Immature natural killer cell (primary cell): Measurements from ENCODE around the gene SLC38A6. TPM values are rescaled to one million over a fixed set of nuclear protein-coding genes. Genes with fewer than 3 reads are reported as not detected.

Source experiments
- DNase-seq, 3 donors: peaks; one replicate each; pipeline ENCODE4 v3.0.0; 2022; ENCODE audit warnings: mixed read lengths in 1 of 3
- H3K27ac Mint-ChIP-seq, 6 donors: one replicate each; pipeline ENCODE4 v1.8.0; 2020; ENCODE audit warnings: mixed read lengths in 6 of 6, mild to moderate bottlenecking in 5 of 6, inconsistent platforms in 4 of 6, moderate library complexity in 3 of 6
- H3K27me3 Mint-ChIP-seq, 3 donors: one replicate each; pipeline ENCODE4 v1.8.0; 2020 to 2021; ENCODE audit warnings: low read depth in 3 of 3, mild to moderate bottlenecking in 3 of 3, mixed read lengths in 3 of 3, moderate library complexity in 3 of 3, inconsistent platforms in 1 of 3
- H3K36me3 Mint-ChIP-seq, 3 donors: one replicate each; pipeline ENCODE4 v1.8.0; 2020; ENCODE audit warnings: mixed read lengths in 3 of 3, inconsistent platforms in 2 of 3, mild to moderate bottlenecking in 2 of 3
- H3K4me1 Mint-ChIP-seq, 2 donors: one replicate each; pipeline ENCODE4 v1.8.0; 2020; ENCODE audit warnings: inconsistent platforms in 2 of 2, mild to moderate bottlenecking in 2 of 2, mixed read lengths in 2 of 2, moderate library complexity in 1 of 2
- H3K4me3 Mint-ChIP-seq, 5 donors: one replicate each; pipeline ENCODE4 v1.8.0; 2020; ENCODE audit warnings: mild to moderate bottlenecking in 5 of 5, mixed read lengths in 5 of 5, inconsistent platforms in 3 of 5, moderate library complexity in 3 of 5
- H3K9me3 Mint-ChIP-seq, 6 donors: one replicate each; pipeline ENCODE4 v1.8.0; 2020; ENCODE audit warnings: mild to moderate bottlenecking in 6 of 6, mixed read lengths in 6 of 6, inconsistent platforms in 4 of 6, moderate library complexity in 3 of 6
- polyA plus RNA-seq, 3 donors: library from polyadenylated mRNA; unstranded; fragments of 300-500 nt; fragmentation: Illumina TruSeq; gene quantifications; one replicate each; pipeline ENCODE4 v1.2.3, GENCODE V29; 2021

SLC38A6 gene
- polyA plus RNA-seq, 3 donors from 2014 or later, result 2.7 to 3.9 (median 2.7) TPM

DNA sequence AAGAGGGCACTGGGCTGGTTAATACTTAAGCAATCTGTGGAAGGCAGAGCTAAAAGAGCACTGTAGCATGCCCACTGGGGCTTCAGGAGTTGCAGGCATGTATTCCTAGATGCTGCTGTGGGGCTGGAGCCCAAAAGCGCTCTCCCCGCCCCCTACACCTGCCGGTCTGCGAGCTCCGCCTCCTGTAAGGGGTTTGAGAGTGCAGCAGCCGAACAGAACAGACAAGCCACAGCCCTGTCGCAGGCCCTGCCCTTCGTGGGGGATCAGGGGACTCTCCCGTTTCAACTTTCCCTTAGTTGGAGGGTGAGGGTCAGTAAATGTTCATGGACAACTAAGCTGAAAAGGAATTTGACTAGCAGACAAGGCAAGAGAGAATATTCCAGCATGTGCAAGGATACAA, 17.6 kb downstream of the SLC38A6 start:
- H3K4me3 Mint-ChIP-seq, result no peak overlapping the region
- no peak for DNase-seq
- no peaks in the 10 kb centered on the region for H3K9me3 Mint-ChIP-seq
- H3K27me3 Mint-ChIP-seq, result no peaks in the 10 kb centered on the region
- peaks cover 2 to 11% (median 10%) of the 10 kb centered on the region in 3 donors for H3K36me3 Mint-ChIP-seq
- H3K27ac Mint-ChIP-seq, result no peak overlapping the region
- no peaks in the 10 kb centered on the region for H3K4me1 Mint-ChIP-seq

DNA sequence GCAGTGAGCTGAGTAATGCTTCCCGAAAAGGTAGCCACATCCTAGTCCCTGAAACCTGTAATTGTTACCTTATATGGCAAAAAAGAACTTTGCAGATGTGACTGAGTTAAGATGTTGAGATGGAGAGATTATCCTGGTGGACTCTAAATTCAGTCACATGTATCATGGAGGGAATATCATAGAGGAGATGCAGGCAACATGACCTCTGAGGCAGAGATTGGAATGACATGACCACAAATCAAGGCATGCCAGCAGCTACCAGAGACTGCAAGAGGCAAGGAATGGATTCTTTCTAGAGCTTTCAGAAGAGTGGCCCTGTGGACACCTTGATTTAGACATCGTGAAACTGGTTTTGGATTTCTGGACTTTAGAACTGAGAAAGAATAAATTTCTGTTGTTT, 18.5 kb downstream of the SLC38A6 start:
- no peak for DNase-seq
- Mint-ChIP-seq H3K27ac (no peak overlapping the region), H3K4me1 (no peaks in the 10 kb centered on the region), H3K9me3 (peaks cover 0 to 2% (median 0%) of the 10 kb centered on the region in 6 donors), H3K36me3 (peaks cover 4 to 16% (median 15%) of the 10 kb centered on the region in 3 donors), H3K4me3 (no peak overlapping the region), H3K27me3 (no peaks in the 10 kb centered on the region)

DNA sequence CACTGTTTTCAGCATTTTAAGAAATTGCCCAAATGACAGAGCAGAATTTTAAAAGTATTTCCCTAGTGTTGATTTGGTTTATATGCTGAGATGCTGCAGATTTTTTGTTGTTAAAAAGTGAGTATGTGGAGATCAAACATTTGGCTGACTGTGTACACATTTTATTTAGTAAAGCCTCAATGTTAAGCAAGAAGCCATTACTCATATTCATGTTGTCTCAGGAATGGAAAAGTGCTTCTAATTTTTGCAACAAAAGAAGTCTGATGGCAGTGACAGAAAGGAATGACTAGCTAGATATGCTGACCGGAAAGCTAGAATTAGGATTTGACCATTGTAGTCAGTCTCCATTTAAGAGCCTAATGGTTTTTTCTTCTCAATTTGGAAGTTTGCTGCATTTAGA, 22.5 kb downstream of the SLC38A6 start:
- no peak overlapping the region for H3K4me3 Mint-ChIP-seq
- peaks cover 0 to 3% (median 0%) of the 10 kb centered on the region in 3 donors for H3K27me3 Mint-ChIP-seq
- H3K4me1 Mint-ChIP-seq, result no peaks in the 10 kb centered on the region
- peaks cover 4 to 8% (median 5%) of the 10 kb centered on the region in 3 donors for H3K36me3 Mint-ChIP-seq
- DNase-seq, result no peak
- peaks cover 0 to 2% (median under 1%) of the 10 kb centered on the region in 6 donors for H3K9me3 Mint-ChIP-seq
- H3K27ac Mint-ChIP-seq, result no peak overlapping the region

DNA sequence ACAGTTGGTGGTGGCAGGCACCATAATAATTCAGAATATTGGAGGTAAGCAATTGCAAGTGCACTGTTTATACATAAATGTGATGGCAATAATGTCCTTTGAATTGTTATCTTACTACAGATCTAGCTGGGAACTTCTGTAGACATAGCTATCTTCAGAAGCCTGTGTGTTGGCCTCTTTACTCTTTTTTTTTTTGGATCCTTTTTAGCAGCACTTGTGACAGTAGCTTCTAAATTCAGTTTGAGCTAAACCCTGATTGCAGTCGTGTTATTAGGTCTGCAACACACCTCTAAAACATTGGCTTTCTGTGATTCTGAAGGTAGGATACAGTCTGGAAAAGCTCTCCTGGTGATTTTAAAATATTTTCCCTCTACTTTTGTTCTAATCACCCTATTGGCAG, 38.5 kb downstream of the SLC38A6 start:
- no peak for DNase-seq
- H3K9me3 Mint-ChIP-seq, result no peaks in the 10 kb centered on the region
- H3K27me3 Mint-ChIP-seq, result peaks cover 0 to 2% (median 0%) of the 10 kb centered on the region in 3 donors
- H3K27ac Mint-ChIP-seq, result no peak overlapping the region
- no peaks in the 10 kb centered on the region for H3K4me1 Mint-ChIP-seq
- H3K4me3 Mint-ChIP-seq, result no peak overlapping the region
- H3K36me3 Mint-ChIP-seq, result peaks cover 0 to 3% (median 0%) of the 10 kb centered on the region in 3 donors

DNA sequence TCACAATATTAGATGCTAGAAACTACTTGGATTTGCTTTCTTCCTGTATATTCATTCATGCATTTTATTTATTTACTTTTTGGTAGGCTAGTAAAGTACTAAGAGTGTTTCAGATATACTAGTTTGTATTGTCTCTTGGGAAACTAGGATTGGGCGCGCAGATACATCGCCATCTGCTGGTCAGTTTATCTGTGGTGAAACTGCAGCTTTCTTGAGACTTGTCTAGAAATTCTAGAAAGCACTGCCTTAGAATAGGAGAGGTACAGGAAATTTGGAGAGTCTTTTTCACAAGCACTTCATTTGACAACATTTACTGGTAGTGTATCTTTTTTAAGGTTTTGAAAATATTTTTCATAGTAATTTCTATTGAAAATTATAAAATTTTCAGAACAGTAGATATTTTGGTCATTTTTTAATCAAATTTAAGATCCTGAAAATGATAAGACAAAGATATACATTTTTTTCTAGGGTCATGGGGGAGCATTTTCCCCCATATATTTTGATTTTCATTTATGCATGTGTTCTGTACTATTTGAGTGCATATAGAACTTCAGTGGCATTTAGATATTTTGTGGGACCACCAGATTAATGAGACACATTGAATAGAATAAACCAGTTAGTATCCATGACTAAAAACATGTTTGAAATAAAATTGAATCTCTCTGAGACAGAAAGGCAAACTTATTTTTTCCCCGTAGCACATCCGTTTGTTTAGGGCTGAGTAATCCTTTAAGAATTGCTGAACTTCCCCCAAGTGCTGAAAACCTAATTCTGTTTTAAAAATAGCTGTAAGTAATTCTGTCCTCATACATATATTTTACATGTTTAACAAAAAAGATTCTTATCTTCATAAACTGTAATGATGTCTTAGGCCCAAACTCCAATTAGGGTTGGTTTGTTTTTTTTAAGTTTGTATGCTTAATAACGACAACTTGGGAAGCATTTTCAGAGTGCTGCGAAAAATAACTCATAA, 44.5 kb downstream of the SLC38A6 start:
- DNase-seq, result peak; percentile 36 to 50 (median 48)
- H3K4me1 Mint-ChIP-seq, result no peaks in the 10 kb centered on the region

DNA sequence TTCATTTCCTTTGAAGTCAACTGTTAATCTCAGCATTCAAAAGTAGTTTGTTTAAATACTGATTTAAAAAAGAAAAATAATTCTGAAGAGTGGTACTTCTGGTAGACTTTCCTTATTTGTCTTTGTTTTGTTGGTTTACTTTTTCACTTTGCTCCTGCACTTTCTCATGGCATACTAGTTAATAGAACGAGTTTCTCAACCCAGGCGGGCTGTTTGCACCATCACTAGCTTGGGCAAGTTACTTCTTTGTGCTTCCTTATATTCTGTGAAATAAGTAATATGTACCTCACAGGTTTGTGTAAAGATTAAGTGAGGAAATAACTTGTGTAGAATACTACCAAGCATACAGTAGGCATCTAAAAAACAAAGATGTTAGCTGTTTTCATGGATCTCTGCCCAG, 45.5 kb downstream of the SLC38A6 start:
- Mint-ChIP-seq H3K4me3 (no peak overlapping the region), H3K36me3 (no peaks in the 10 kb centered on the region), H3K9me3 (no peaks in the 10 kb centered on the region), H3K27me3 (peaks cover 0 to 2% (median 0%) of the 10 kb centered on the region in 3 donors), H3K4me1 (no peaks in the 10 kb centered on the region), H3K27ac (no peak overlapping the region)
- DNase-seq, result no peak

More for the DNA sequence above, 44.5 kb downstream of the SLC38A6 start:
- Mint-ChIP-seq H3K36me3 (peaks cover 0 to 3% (median 0%) of the 10 kb centered on the region in 3 donors), H3K27ac (no peak overlapping the region), H3K4me3 (no peak overlapping the region), H3K9me3 (no peaks in the 10 kb centered on the region), H3K27me3 (peaks cover 0 to under 1% (median 0%) of the 10 kb centered on the region in 3 donors)

DNA sequence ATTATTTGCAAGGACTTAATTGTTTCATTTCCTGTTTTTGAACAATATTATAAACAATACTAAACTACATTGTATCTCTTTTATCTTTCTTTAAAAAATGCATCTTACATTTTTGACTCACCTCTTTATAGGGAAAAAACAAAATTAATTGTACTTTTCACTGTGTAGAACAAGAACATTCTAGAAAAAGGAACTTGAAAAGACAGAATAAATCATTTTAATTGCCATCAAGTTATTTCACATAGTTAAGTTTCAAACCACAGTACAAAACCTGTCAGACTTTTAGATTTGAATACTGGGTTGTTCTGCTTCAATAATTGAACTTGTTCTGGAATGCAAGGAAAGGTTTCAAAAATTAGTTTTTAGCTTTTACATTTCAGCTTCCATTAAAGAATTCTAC, 50.0 kb downstream of the SLC38A6 start:
- no peak for DNase-seq
- no peak overlapping the region for H3K27ac Mint-ChIP-seq
- peaks cover 0 to 2% (median 0%) of the 10 kb centered on the region in 3 donors for H3K27me3 Mint-ChIP-seq
- no peak overlapping the region for H3K4me3 Mint-ChIP-seq
- no peaks in the 10 kb centered on the region for H3K9me3 Mint-ChIP-seq
- H3K4me1 Mint-ChIP-seq, result no peaks in the 10 kb centered on the region
- no peaks in the 10 kb centered on the region for H3K36me3 Mint-ChIP-seq

DNA sequence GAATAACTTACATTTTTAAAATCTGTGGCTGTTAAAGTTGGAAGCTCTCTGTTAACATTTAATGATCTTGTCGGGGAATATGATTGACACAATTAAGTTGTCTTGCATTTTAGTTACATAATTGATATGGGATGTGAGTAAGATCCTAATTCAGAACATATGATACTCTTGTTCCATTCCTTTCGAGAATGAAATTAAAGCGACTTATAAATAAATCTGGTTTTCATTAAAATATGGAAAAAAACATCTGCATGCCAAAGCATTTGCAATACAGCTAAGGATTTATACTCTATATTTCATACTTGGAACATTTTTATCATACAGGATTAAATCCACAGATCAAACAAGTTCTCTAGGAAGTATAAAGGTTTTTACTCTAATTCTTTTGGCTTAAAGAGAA, 52.0 kb downstream of the SLC38A6 start:
- Mint-ChIP-seq H3K36me3 (no peaks in the 10 kb centered on the region), H3K9me3 (no peaks in the 10 kb centered on the region), H3K27ac (no peak overlapping the region), H3K27me3 (peaks cover 0 to 5% (median 0%) of the 10 kb centered on the region in 3 donors), H3K4me3 (no peak overlapping the region), H3K4me1 (no peaks in the 10 kb centered on the region)
- no peak for DNase-seq

DNA sequence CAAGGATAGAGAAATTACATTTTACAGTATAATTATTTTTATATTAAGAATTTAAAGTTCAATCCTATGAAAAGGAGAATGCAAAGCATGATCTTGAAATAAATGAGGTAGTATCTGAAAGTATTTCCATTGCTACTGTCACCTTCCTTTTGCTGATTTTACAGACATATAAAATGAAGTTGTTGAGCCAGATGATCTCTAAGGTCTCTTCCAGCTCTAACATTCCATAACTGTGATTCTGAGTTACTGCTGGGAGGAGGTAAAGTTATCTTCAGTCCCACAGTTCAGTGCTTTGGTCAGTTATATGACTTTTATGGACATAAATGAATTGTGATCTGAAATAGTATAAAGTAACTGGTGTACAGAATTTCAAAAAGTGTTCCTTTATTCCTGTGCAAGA, 52.8 kb downstream of the SLC38A6 start:
- Mint-ChIP-seq H3K9me3 (no peaks in the 10 kb centered on the region), H3K27ac (no peak overlapping the region), H3K4me1 (no peaks in the 10 kb centered on the region), H3K27me3 (peaks cover 0 to 5% (median 0%) of the 10 kb centered on the region in 3 donors), H3K4me3 (no peak overlapping the region), H3K36me3 (no peaks in the 10 kb centered on the region)
- DNase-seq, result no peak

DNA sequence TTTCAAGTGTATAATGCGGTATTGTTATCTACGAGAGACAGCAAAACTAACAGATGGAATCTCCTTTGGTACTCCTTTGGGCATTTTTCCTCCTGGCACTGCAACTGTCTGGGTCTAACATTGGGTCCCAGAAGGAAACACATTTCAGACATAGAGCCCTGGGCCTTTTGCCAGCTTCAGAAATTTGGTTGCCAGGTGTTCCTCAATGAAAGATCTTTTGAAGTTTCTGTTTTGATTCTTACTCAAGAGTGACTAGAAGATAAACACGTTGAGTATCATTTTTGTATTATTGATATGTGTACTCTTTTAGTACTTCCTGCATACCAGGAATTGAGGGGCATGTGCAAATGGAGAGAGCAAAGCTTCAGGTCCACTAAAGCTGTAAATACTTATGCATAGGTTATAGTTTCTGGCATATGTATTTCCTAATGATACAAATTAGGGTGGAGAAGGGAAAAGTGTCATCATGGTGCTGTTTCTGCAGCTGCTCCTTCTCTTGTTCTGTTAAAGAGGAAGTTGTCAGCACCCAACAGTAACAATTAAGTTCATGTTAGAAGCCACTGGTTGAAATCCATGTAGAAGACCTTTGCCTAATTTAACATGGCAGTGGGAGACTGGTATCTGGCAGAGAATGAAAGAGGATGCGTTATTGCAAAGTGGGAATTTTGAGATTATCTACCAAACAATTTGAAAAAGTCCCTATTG, 53.5 kb downstream of the SLC38A6 start:
- Mint-ChIP-seq H3K4me3 (no peak overlapping the region), H3K36me3 (no peaks in the 10 kb centered on the region), H3K4me1 (no peaks in the 10 kb centered on the region), H3K27ac (no peak overlapping the region), H3K27me3 (peaks cover 0 to 5% (median 0%) of the 10 kb centered on the region in 3 donors), H3K9me3 (no peaks in the 10 kb centered on the region)
- no peak for DNase-seq

DNA sequence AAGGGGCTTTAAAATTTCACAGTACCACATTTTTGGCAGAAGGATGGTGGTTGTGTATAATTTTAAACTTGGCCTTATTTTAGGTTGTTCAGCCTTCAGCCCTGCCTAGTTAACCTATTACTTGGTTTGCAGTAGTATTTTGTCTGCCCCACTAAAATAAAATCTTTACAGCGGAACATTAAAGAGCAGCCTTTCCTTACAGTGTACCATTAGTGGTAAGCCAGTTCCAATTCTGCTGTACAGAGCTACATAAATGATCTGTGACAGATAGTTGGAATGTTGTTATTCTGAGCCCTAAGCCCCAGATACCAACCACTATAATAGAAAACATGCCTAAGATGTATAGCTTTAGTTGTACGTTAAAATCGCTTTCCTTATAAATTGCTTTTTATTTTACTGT, 56.2 kb downstream of the SLC38A6 start:
- Mint-ChIP-seq H3K4me3 (no peak overlapping the region), H3K36me3 (no peaks in the 10 kb centered on the region), H3K27me3 (peaks cover 0 to 2% (median 0%) of the 10 kb centered on the region in 3 donors), H3K27ac (no peak overlapping the region), H3K4me1 (no peaks in the 10 kb centered on the region), H3K9me3 (no peaks in the 10 kb centered on the region)
- DNase-seq, result no peak

DNA sequence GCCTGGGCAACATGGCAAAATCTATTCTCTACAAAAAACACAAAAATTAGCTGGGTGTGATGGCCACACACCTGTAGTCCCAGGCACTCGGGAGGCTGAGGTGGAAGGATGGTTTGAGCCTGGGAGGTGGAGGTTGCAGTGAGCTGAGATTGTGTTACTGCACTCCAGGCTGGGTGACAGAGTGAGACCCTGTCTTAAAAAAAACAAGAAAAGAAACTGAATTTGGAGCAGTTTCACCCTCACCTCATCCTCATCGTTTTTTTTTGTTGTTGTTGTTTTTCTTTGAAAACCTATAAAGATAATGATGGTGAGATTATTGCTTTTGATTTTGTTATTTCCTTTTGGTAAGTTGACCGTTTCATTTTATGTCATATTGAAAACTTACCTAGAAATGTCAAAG, 60.7 kb downstream of the SLC38A6 start:
- Mint-ChIP-seq H3K27me3 (peaks cover 0 to 2% (median 0%) of the 10 kb centered on the region in 3 donors), H3K9me3 (no peaks in the 10 kb centered on the region), H3K4me1 (no peaks in the 10 kb centered on the region), H3K36me3 (peaks cover 0 to 5% (median 0%) of the 10 kb centered on the region in 3 donors), H3K4me3 (no peak overlapping the region), H3K27ac (no peak overlapping the region)
- no peak for DNase-seq

DNA sequence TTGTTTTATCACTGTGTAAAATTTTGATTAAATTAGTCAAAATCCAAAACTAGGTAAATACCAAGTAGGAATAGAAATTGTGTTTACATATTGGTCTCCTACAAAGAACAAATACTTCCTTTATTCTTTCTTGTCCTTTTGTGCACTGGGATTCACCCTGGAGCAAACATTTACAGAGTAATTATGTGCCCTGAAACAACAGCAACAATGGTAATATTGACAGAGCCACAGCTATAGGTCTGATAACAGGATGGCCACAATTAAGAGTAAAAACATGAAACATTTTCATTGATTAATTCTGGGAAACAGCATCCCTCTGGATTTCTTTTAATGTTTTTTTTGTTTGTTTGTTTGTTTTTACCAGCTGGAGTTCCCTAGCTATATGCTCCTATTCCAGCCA, 61.2 kb downstream of the SLC38A6 start:
- Mint-ChIP-seq H3K27me3 (peaks cover 0 to 2% (median 0%) of the 10 kb centered on the region in 3 donors), H3K4me1 (no peaks in the 10 kb centered on the region), H3K36me3 (peaks cover 0 to 5% (median 0%) of the 10 kb centered on the region in 3 donors), H3K27ac (no peak overlapping the region), H3K9me3 (no peaks in the 10 kb centered on the region), H3K4me3 (no peak overlapping the region)
- no peak for DNase-seq

DNA sequence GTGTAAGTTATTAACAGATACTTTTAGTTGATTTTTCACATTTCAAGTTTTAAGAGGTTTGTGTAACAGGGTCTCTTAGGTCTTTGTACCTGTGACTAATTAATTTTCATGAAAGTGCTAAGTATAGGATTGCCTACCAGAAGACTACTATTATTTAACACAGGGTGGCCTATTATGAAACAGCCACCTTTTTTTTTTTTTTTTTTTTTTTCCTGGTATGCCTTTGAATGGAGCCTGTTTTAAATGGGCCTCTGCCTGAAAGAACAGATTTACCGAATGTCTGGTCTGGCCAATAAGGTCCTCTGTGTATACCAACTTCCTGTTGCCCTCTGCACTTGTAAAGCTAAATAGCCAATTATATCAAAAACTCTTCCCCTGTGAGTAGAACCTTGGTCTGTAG, 62.5 kb downstream of the SLC38A6 start:
- Mint-ChIP-seq H3K9me3 (no peaks in the 10 kb centered on the region), H3K27ac (no peak overlapping the region), H3K27me3 (no peaks in the 10 kb centered on the region), H3K4me1 (no peaks in the 10 kb centered on the region), H3K4me3 (no peak overlapping the region), H3K36me3 (peaks cover 0 to 8% (median 0%) of the 10 kb centered on the region in 3 donors)
- no peak for DNase-seq
